Transverse colon (tissue), 4 donors: ENCODE results near the gene AGO4. TPM values are rescaled to one million over a fixed set of nuclear protein-coding genes. Genes with fewer than 3 reads are reported as not detected.

Experiments
- DNase-seq: peaks from one replicate; pipeline ENCODE4 v3.0.0-alpha.2; 2019
- H3K27ac ChIP-seq, 4 donors: fragments of 200-600 bp; sonication (generic); 2 replicates each; pipeline ENCODE4 v1.5.1; 2016 to 2018; ENCODE audit warnings: inconsistent platforms in 4 of 4
- H3K27me3 ChIP-seq: fragments of 200-600 bp; sonication (generic); 2 replicates; pipeline ENCODE4 v1.5.1; 2017; ENCODE audit warnings: inconsistent platforms
- H3K36me3 ChIP-seq, 4 donors: fragments of 200-600 bp; sonication (generic); 2 replicates each; pipeline ENCODE4 v1.5.1; 2017 to 2019; ENCODE audit warnings: inconsistent platforms in 4 of 4
- H3K4me1 ChIP-seq, 4 donors: fragments of 200-600 bp; sonication (generic); 2 replicates each; pipeline ENCODE4 v1.5.1; 2017 to 2020; ENCODE audit warnings: inconsistent platforms in 4 of 4
- H3K4me3 ChIP-seq, 4 donors: fragments of 200-600 bp; sonication (generic); 1 replicate in 1 of 4; 2 replicates in 3 of 4; pipeline versions ENCODE4 v1.5.1 to v1.6.1; 2017 to 2019; ENCODE audit warnings: inconsistent platforms in 4 of 4
- H3K9me3 ChIP-seq, 2 donors: fragments of 200-600 bp; sonication (generic); 2 replicates each; pipeline ENCODE4 v1.5.1; 2017 to 2019; ENCODE audit warnings: inconsistent platforms in 2 of 2
- EP300 ChIP-seq: sonication (generic); formaldehyde crosslinking; IDR thresholded peaks from one replicate; pipeline ENCODE4 v1.6.1; 2017; ENCODE audit warnings: antibody characterized with exemption, low read depth
- POLR2A ChIP-seq: fragments of 450-650 bp; IDR thresholded peaks from one replicate; pipeline ENCODE4 v1.6.1; 2016; ENCODE audit warnings: antibody characterized with exemption, mild to moderate bottlenecking, moderate library complexity
- POLR2AphosphoS5 ChIP-seq, 3 donors: sonication (generic); formaldehyde crosslinking; IDR thresholded peaks; one replicate each; pipeline ENCODE4 v1.6.1; 2016; ENCODE audit warnings: antibody characterized with exemption in 3 of 3
- WGBS, 2 donors: methylation state at CpG; one replicate each; pipeline ENCODE4 v1.1.5; 2018; ENCODE audit warnings: low coverage in 1 of 2; 5-methylcytosine and 5-hydroxymethylcytosine counted together
- in situ Hi-C, 4 donors: fragments of 200-750 bp; cut with MboI; loops; one replicate each; pipeline versions ENCODE4 v1.15.0 to v1.15.1; 2017; ENCODE audit warnings: low sequenced_read_pairs in 3 of 4, low pct_ligation_motif_present in 1 of 4, low pct_unique_long_range_greater_than_20kb in 1 of 4
- intact Hi-C: fragments of 100-400 bp; cut with DNase I; formaldehyde crosslinking; loops from one replicate; pipeline ENCODE4 v1.15.1; 2023; ENCODE audit warnings: low total_unique reads
- total RNA-seq, 4 donors: library from RNA; depleted of rRNA; stranded (reverse); fragments of >200 nt; gene quantifications; one replicate each; pipeline ENCODE4 v1.1.0, GENCODE V29; 2016
- TF ChIP-seq, protein P1 (sequence below), 5 experiments: fragments of 200-600 bp in 3 of 5; fragments of 450-650 bp in 2 of 5; sonication (generic) in 3 of 5; IDR thresholded peaks; 1 replicate in 2 of 5; 2 replicates in 3 of 5; pipeline ENCODE4 v1.5.1; 2016 to 2017; ENCODE audit warnings: antibody characterized with exemption in 5 of 5, inconsistent platforms in 3 of 5, mild to moderate bottlenecking in 2 of 5, moderate library complexity in 1 of 5

AGO4 gene
- total RNA-seq, 4 donors from 2014 or later: 6.4 to 21.3 (median 16.8) TPM

DNA sequence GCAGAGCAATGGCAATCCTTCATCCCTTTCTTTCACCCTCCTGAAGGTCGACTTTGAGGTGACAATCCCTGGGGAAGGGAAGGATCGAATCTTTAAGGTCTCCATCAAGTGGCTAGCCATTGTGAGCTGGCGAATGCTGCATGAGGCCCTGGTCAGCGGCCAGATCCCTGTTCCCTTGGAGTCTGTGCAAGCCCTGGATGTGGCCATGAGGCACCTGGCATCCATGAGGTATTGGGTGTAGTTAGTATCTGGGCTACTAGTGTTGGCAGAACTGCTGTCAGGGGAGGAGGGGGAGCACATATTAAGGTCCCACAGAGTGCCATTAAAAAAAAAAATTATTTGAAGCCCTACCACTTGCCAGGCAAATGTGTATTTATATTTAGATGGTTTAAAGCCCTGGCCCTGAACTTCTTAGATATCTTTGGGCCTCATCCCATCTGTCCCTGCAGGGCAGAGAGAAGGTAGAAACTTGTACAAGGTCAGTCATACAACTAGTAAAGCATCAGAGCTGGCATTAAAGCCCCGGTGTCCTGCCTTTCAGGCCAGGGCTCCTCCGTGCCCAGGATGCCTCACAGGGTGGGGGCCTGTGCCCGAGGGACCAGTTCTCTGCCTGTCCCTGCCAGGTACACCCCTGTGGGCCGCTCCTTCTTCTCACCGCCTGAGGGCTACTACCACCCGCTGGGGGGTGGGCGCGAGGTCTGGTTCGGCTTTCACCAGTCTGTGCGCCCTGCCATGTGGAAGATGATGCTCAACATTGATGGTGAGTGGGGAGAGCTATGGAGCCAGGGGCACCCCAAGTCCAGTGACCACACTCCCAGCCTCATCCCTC is 85.4 kb downstream of the AGO4 start:
- intact Hi-C loops: no loop called here

DNA sequence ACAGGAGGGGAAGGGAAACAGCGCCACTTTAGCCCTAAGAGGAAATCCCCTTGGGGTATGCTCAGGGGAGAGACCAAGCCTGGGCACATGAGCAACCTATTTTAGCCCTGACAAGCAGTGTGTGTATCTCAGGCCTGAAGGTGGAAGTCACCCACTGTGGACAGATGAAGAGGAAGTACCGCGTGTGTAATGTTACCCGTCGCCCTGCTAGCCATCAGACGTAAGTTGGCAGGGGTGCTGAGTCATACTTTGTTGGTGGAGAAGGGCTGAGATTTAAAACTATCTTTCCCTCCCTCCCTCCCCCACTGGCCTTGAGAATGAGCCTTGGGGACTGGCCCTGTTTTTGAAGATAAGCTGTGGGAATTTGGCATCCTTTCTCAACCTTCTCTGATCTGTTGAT is 86.4 kb downstream of the AGO4 start:
- 67% methylated on average over 5 to 6 of the region's 6 CpGs for WGBS, 2 donors
- H3K36me3 ChIP-seq: peaks cover 0 to 55% (median 16%) of the 10 kb centered on the region in 4 donors

More for the DNA sequence above, 85.4 kb downstream of the AGO4 start:
- no peak for DNase-seq
- no peak for TF ChIP-seq POLR2AphosphoS5 (IDR thresholded peaks at IDR 0.05)
- TF ChIP-seq, protein P1, sequence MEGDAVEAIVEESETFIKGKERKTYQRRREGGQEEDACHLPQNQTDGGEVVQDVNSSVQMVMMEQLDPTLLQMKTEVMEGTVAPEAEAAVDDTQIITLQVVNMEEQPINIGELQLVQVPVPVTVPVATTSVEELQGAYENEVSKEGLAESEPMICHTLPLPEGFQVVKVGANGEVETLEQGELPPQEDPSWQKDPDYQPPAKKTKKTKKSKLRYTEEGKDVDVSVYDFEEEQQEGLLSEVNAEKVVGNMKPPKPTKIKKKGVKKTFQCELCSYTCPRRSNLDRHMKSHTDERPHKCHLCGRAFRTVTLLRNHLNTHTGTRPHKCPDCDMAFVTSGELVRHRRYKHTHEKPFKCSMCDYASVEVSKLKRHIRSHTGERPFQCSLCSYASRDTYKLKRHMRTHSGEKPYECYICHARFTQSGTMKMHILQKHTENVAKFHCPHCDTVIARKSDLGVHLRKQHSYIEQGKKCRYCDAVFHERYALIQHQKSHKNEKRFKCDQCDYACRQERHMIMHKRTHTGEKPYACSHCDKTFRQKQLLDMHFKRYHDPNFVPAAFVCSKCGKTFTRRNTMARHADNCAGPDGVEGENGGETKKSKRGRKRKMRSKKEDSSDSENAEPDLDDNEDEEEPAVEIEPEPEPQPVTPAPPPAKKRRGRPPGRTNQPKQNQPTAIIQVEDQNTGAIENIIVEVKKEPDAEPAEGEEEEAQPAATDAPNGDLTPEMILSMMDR (IDR thresholded peaks at IDR 0.05): no peak
- no peak for TF ChIP-seq EP300
- no peak for TF ChIP-seq POLR2A
- WGBS, 2 donors: 99% methylated on average over 14 of the region's 14 CpGs; no CpG with 5 or more reads in 1 of the 2 donors
- Histone ChIP-seq H3K36me3 (peaks cover 0 to 48% (median 20%) of the 10 kb centered on the region in 4 donors), H3K27me3 (no peaks in the 10 kb centered on the region), H3K9me3 (no peaks in the 10 kb centered on the region), H3K27ac (no peak overlapping the region), H3K4me3 (no peak overlapping the region), H3K4me1 (peaks cover 0 to 4% (median 0%) of the 10 kb centered on the region in 4 donors)
- in situ Hi-C loops: no loop called here

DNA sequence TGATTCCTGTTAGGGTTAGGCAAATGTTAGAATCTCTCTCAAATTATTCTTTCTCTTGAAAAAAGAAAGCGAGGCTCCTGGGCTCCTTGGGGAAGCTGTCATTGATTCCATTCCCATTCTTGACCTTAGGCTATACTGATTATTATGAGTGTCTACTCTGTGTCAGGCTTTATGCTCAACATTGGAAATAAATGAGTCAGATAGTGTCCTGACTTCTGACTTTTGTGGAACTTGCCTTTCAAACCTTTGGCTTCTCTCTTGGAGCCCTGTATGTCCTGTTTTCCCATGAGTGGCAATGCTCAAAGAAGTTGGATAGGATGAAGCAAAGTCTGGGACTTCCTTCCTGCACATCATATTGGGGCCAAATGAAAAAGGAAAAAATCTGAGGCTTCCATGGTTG is 86.8 kb downstream of the AGO4 start:
- 95 to 100% methylated on average over 1 of the region's 1 CpG for WGBS, 2 donors
- in situ Hi-C loops: no loop called here
- no peaks in the 10 kb centered on the region for H3K27me3 ChIP-seq
- no peaks in the 10 kb centered on the region for H3K9me3 ChIP-seq
- H3K27ac ChIP-seq: no peak overlapping the region
- no peak overlapping the region for H3K4me3 ChIP-seq
- H3K36me3 ChIP-seq: peaks cover 0 to 51% (median 16%) of the 10 kb centered on the region in 4 donors
- intact Hi-C loops: no loop called here
- H3K4me1 ChIP-seq: no peaks in the 10 kb centered on the region
- TF ChIP-seq, protein P1 (IDR thresholded peaks at IDR 0.05): no peak
- TF ChIP-seq POLR2A (no peak), EP300 (no peak)
- no peak for DNase-seq

More for the DNA sequence above, 86.4 kb downstream of the AGO4 start:
- DNase-seq: no peak
- intact Hi-C loops: no loop called here
- Histone ChIP-seq H3K27ac (no peak overlapping the region), H3K27me3 (no peaks in the 10 kb centered on the region), H3K9me3 (no peaks in the 10 kb centered on the region), H3K4me3 (no peak overlapping the region), H3K4me1 (no peaks in the 10 kb centered on the region)
- TF ChIP-seq POLR2AphosphoS5 (IDR thresholded peaks at IDR 0.05): no peak
- TF ChIP-seq EP300: no peak
- TF ChIP-seq, protein P1 (IDR thresholded peaks at IDR 0.05): no peak
- TF ChIP-seq POLR2A: no peak
- in situ Hi-C loops: no loop called here

DNA sequence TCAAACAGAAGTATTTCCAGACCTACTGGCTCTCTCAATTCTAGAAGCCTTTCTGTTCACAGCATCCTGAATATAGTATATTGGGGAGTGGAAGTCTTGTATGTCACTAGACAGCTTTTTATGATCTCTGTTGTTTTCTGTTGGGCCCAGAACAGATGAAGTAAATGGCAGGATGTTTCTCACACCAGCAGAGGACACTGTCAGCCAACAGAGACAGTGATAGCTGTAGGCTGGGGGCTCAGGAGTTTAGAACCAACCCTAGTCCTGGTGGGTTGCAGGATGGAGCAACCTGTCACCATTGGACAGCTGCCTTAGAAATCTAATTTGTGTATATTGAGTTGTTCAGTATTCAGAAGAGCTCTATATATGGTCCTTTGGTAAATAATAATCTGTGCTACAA is 92.1 kb downstream of the AGO4 start:
- H3K36me3 ChIP-seq: peaks cover 0 to 42% (median 16%) of the 10 kb centered on the region in 4 donors
- no peak for DNase-seq
- no peak overlapping the region for H3K4me3 ChIP-seq
- no peaks in the 10 kb centered on the region for H3K27me3 ChIP-seq
- no peaks in the 10 kb centered on the region for H3K4me1 ChIP-seq
- no peaks in the 10 kb centered on the region for H3K9me3 ChIP-seq
- H3K27ac ChIP-seq: no peak overlapping the region
- no peak for TF ChIP-seq EP300
- TF ChIP-seq POLR2AphosphoS5 (IDR thresholded peaks at IDR 0.05): no peak
- TF ChIP-seq, protein P1 (IDR thresholded peaks at IDR 0.05): no peak
- no peak for TF ChIP-seq POLR2A
- intact Hi-C loops (no loop called here), in situ Hi-C loops (no loop called here)
